B cell (primary cell): Measurements from ENCODE around the gene EHD4. TPM values are rescaled to one million over a fixed set of nuclear protein-coding genes. Genes with fewer than 3 reads are reported as not detected.

Source experiments
- ATAC-seq: fragments of 200-7000 bp; cut with Tn5 transposase; one replicate; pipeline ENCODE4 v1.10.0; 2021; ENCODE audit warnings: low read depth, mild to moderate bottlenecking, moderate number of reproducible peaks, moderate library complexity
- CTCF ChIA-PET: fragments of 350-600 bp; sonication (Branson Sonifier 250); formaldehyde crosslinking; loops from one replicate; lab custom pipeline; 2021; ENCODE audit warnings: antibody characterized with exemption, inconsistent platforms; lab: Charles Lee
- POLR2A ChIA-PET: fragments of 350-600 bp; sonication (Branson Sonifier 250); formaldehyde crosslinking; loops from one replicate; lab custom pipeline; 2021; ENCODE audit warnings: antibody characterized with exemption; lab: Charles Lee
- DNase-seq: peaks from one replicate; pipeline ENCODE4 v3.0.0; 2013
- H2AFZ ChIP-seq: 2 replicates; pipeline ENCODE4 v1.6.1; 2012; ENCODE audit warnings: mild to moderate bottlenecking, low read depth, low read length; ENCODE audit not compliant: insufficient read depth, poor library complexity, severe bottlenecking
- H3K27ac ChIP-seq, 2 donors: 1 replicate in 1 of 2; 2 replicates in 1 of 2; pipeline ENCODE4 v1.5.1; 2012 to 2013; ENCODE audit warnings: low read length in 2 of 2, mild to moderate bottlenecking in 2 of 2, moderate library complexity in 1 of 2
- H3K27me3 ChIP-seq, 4 experiments: fragments of 200-600 bp in 1 of 4; sonication (generic) in 1 of 4; replicated peaks in 1 of 4; 1 replicate in 2 of 4; 2 replicates in 2 of 4; pipeline versions ENCODE4 v1.6.1 to v1.7.0; 2013 to 2016; ENCODE audit warnings: low read length in 3 of 4, mild to moderate bottlenecking in 2 of 4, mixed read lengths in 1 of 4, moderate library complexity in 1 of 4; ENCODE audit not compliant: insufficient read depth in 4 of 4, control insufficient read depth in 3 of 4; ENCODE audit errors: control extremely low read depth in 1 of 4
- H3K36me3 ChIP-seq, 2 experiments: replicated peaks in 1 of 2; 1 replicate in 1 of 2; 2 replicates in 1 of 2; pipeline versions ENCODE4 v1.6.1 to v1.7.1; 2013; ENCODE audit warnings: low read length in 1 of 2; ENCODE audit not compliant: insufficient read depth in 2 of 2, control insufficient read depth in 1 of 2; ENCODE audit errors: control extremely low read depth in 1 of 2, extremely low read depth in 1 of 2
- H3K4me1 ChIP-seq, 2 donors: fragments of 200-600 bp in 1 of 2; sonication (generic) in 1 of 2; 1 replicate in 1 of 2; 2 replicates in 1 of 2; pipeline versions ENCODE4 v1.5.1 to v1.6.1; 2013 to 2017; ENCODE audit warnings: low read length in 2 of 2; ENCODE audit not compliant: control insufficient read depth in 2 of 2, insufficient read depth in 2 of 2
- H3K4me2 ChIP-seq: replicated peaks from 2 replicates; pipeline ENCODE3; 2012; ENCODE audit warnings: mild to moderate bottlenecking, low read depth, low read length; ENCODE audit not compliant: poor library complexity, severe bottlenecking
- H3K4me3 ChIP-seq, 5 experiments: fragments of 200-600 bp in 1 of 5; sonication (generic) in 1 of 5; 1 replicate in 3 of 5; 2 replicates in 2 of 5; pipeline versions ENCODE4 v1.5.1 to v1.7.0; 2011 to 2016; ENCODE audit warnings: low read length in 4 of 5, mild to moderate bottlenecking in 4 of 5, low read depth in 2 of 5, control low read depth in 1 of 5, moderate library complexity in 1 of 5; ENCODE audit not compliant: insufficient read depth in 1 of 5; ENCODE audit errors: control extremely low read depth in 1 of 5, extremely low read depth in 1 of 5
- H3K79me2 ChIP-seq: fragments of 200-600 bp; sonication (generic); one replicate; pipeline ENCODE4 v1.6.0; 2016; ENCODE audit warnings: low read length; ENCODE audit not compliant: control insufficient read depth, insufficient read depth
- H3K9ac ChIP-seq: fragments of 200-600 bp; sonication (generic); 2 replicates; pipeline ENCODE4 v1.6.1; 2017; ENCODE audit warnings: mild to moderate bottlenecking, low read length, moderate library complexity
- H3K9me3 ChIP-seq, 3 donors: one replicate each; pipeline versions ENCODE4 v1.6.1 to v1.7.1; 2013; ENCODE audit warnings: low read length in 2 of 3; ENCODE audit not compliant: control insufficient read depth in 2 of 3, insufficient read depth in 1 of 3; ENCODE audit errors: control extremely low read depth in 1 of 3
- H4K20me1 ChIP-seq: 2 replicates; pipeline ENCODE4 v1.6.0; 2012; ENCODE audit warnings: mild to moderate bottlenecking, low read length; ENCODE audit not compliant: insufficient read depth, control insufficient read depth, poor library complexity, severe bottlenecking
- H3K27ac Mint-ChIP-seq: one replicate; pipeline ENCODE4 v1.8.0; 2021; ENCODE audit warnings: mixed read lengths
- H3K27me3 Mint-ChIP-seq: one replicate; pipeline ENCODE4 v1.8.0; 2021; ENCODE audit warnings: mixed read lengths
- H3K4me1 Mint-ChIP-seq: one replicate; pipeline ENCODE4 v1.8.0; 2021; ENCODE audit warnings: mixed read lengths
- H3K4me3 Mint-ChIP-seq: one replicate; pipeline ENCODE4 v1.8.0; 2021; ENCODE audit warnings: mixed read lengths
- H3K9me3 Mint-ChIP-seq: one replicate; pipeline ENCODE4 v1.8.0; 2022; ENCODE audit warnings: mixed read lengths; ENCODE audit not compliant: insufficient read depth
- EZH2 ChIP-seq: IDR thresholded peaks from 2 replicates; pipeline ENCODE4 v1.6.1; 2012; ENCODE audit warnings: borderline replicate concordance, low read depth, mild to moderate bottlenecking, moderate library complexity, low read length; ENCODE audit not compliant: insufficient read depth, poor library complexity, severe bottlenecking
- WGBS: methylation state at CpG from one replicate; pipeline ENCODE4 v1.1.5; 2013; ENCODE audit warnings: missing lambda C conversion rate; ENCODE audit not compliant: insufficient coverage; 5-methylcytosine and 5-hydroxymethylcytosine counted together
- intact Hi-C: fragments of 100-400 bp; cut with micrococcal nuclease; formaldehyde crosslinking; loops from one replicate; pipeline ENCODE4 v1.10.0; 2022
- polyA plus RNA-seq: library from polyadenylated mRNA; depleted of rRNA; stranded (reverse); fragments of >200 nt; gene quantifications from 2 replicates; pipeline ENCODE4 v1.2.3, GENCODE V29; 2012
- total RNA-seq, 2 donors: library from RNA; stranded (reverse); fragments of 120-200 nt in 1 of 2; gene quantifications; 1 replicate in 1 of 2; 2 replicates in 1 of 2; pipeline versions ENCODE4 v1.2.3 to v1.2.4, GENCODE V29; 2013 to 2022
- TF ChIP-seq, protein P1 (sequence below): fragments of 200-600 bp; IDR thresholded peaks from one replicate; pipeline ENCODE4 v1.8.0; 2022; ENCODE audit warnings: antibody characterized with exemption, mild to moderate bottlenecking

EHD4 gene
- total and polyA plus RNA-seq, 2 donors (not counting 1 experiment from before 2014, with no cell fraction given), result 3.1 to 12.7 TPM

DNA sequence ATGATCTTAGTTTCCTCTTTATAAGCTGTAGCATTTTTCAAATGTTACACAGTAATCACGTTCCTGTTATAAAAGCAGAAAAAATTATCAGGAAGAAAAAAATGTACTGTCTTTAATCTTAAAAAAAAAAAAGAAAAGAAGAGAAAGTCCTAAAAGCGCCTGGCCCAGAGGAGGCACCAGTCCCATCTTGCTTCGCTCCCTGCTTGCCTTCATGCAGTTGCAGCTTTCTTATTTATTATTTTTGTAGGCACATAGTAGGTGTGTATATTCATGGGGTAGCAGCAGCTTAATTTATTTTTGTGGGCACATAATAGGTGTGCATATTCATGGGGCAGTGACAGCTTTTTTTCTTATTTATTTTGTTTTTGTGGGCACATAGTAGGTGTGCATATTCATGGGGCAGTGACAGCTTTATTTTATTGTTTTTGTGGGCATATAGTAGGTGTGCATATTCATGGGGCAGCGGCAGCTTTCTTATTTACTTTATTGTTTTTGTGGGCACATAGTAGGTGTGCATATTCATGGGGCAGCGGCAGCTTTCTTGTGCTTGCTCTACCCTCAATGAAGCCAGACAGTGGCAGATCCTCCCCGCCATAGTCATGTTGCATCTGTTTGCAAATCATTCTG is 5.5 kb upstream of the EHD4 start:
- Mint-ChIP-seq H3K4me3 (no peak overlapping the region), H3K27me3 (peaks cover 31% of the 10 kb centered on the region), H3K27ac (no peak overlapping the region), H3K4me1 (peaks cover 3% of the 10 kb centered on the region), H3K9me3 (no peaks in the 10 kb centered on the region)
- no peaks in the 10 kb centered on the region for H3K79me2 ChIP-seq
- ChIA-PET CTCF (interaction anchor here (0.9 to 1.5 kb wide), 2 partner anchors 11 to 106 kb away, joined by 3 to 6 read pairs; no protein-coding TSS in a partner anchor), POLR2A (no interaction called here)
- ATAC-seq, result no peak
- no peaks in the 10 kb centered on the region for H4K20me1 ChIP-seq
- H3K4me2 ChIP-seq, result no peak overlapping the region
- no peak overlapping the region for H3K4me3 ChIP-seq
- no peak overlapping the region for H3K9ac ChIP-seq
- no peak overlapping the region for H2AFZ ChIP-seq
- no peak for TF ChIP-seq EZH2
- no peak for DNase-seq
- WGBS, result 98% methylated on average over 5 of the region's 6 CpGs
- no peak overlapping the region for H3K27ac ChIP-seq
- no peaks in the 10 kb centered on the region for H3K9me3 ChIP-seq
- H3K36me3 ChIP-seq, result no peaks in the 10 kb centered on the region
- peaks cover 2 to 3% of the 10 kb centered on the region in 2 donors for H3K4me1 ChIP-seq
- peaks cover 0 to 8% (median 0%) of the 10 kb centered on the region in 4 experiments for H3K27me3 ChIP-seq
- intact Hi-C loops, result loop anchor here (10.0 kb wide), 1 partner anchor 1283 kb away; the partner anchor contains the start of gene RAD51

DNA sequence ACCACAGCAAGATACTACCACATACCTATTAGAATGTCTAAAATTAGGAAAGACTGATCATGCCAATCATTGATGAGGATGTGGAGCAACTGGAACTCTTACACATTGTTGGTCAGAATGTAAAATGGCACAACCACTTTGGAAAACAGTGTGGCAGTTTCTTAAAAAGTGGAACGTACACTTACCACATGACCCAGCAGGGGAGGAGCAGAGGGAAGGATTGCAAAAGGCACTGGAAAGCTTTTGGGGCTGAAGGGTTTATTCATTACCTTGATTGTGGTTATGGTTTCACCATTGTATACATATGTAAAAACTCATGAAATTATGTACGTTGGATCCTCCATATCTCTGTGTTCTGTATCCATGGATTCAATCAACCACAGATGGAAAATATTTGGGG is 3.3 kb upstream of the EHD4 start:
- Histone ChIP-seq H4K20me1 (no peaks in the 10 kb centered on the region), H3K36me3 (no peaks in the 10 kb centered on the region), H3K4me1 (peaks cover 11 to 14% of the 10 kb centered on the region in 2 donors), H3K9me3 (no peaks in the 10 kb centered on the region), H3K27ac (no peak overlapping the region), H3K4me3 (no peak overlapping the region), H3K27me3 (peaks cover 0 to 5% (median 0%) of the 10 kb centered on the region in 4 experiments), H3K4me2 (no peak overlapping the region), H3K79me2 (peaks cover 6% of the 10 kb centered on the region), H3K9ac (no peak overlapping the region), H2AFZ (no peak overlapping the region)
- H3K27ac Mint-ChIP-seq, result no peak overlapping the region
- no peak overlapping the region for H3K4me3 Mint-ChIP-seq
- DNase-seq (no peak), ATAC-seq (no peak)
- no peaks in the 10 kb centered on the region for H3K9me3 Mint-ChIP-seq
- no peak for TF ChIP-seq EZH2
- TF ChIP-seq, protein P1, sequence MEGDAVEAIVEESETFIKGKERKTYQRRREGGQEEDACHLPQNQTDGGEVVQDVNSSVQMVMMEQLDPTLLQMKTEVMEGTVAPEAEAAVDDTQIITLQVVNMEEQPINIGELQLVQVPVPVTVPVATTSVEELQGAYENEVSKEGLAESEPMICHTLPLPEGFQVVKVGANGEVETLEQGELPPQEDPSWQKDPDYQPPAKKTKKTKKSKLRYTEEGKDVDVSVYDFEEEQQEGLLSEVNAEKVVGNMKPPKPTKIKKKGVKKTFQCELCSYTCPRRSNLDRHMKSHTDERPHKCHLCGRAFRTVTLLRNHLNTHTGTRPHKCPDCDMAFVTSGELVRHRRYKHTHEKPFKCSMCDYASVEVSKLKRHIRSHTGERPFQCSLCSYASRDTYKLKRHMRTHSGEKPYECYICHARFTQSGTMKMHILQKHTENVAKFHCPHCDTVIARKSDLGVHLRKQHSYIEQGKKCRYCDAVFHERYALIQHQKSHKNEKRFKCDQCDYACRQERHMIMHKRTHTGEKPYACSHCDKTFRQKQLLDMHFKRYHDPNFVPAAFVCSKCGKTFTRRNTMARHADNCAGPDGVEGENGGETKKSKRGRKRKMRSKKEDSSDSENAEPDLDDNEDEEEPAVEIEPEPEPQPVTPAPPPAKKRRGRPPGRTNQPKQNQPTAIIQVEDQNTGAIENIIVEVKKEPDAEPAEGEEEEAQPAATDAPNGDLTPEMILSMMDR, result no peak
- ChIA-PET POLR2A (no interaction called here), CTCF (no interaction called here)
- intact Hi-C loops, result loop anchor here (10.0 kb wide), 1 partner anchor 1281 kb away; the partner anchor contains the start of gene RAD51
- peaks cover 31% of the 10 kb centered on the region for H3K27me3 Mint-ChIP-seq
- no CpG with 5 or more reads among the region's 2 CpGs for WGBS
- peaks cover 19% of the 10 kb centered on the region for H3K4me1 Mint-ChIP-seq
